Measurements from ENCODE around the gene CCDC183.

GRCh38 chr9:136803551-136804508, 7.7 kb downstream of the CCDC183 start:
- TF ChIP-seq CTCF (IDR thresholded peaks at IDR 0.05; ENCODE audit: low read length), result no peak
- TF ChIP-seq EZH2 (IDR thresholded peaks at IDR 0.05; ENCODE audit: borderline replicate concordance, low read length), result no peak
